ENCODE data around the gene SPECC1L.
A peak's percentile ranks its signal among the peaks of the same experiment; 100 is the strongest.

SPECC1L gene

GRCh38 chr22:24406322-24407277 is 136.0 kb downstream of the SPECC1L start:
- Histone ChIP-seq H3K27ac (ENCODE audit: low read length) (peak overlapping the region; percentile 28), H3K36me3 (ENCODE audit: insufficient read depth, low read depth, low read length) (peaks cover 33% of the 10 kb centered on the region), H3K4me1 (ENCODE audit: insufficient read depth, low read length) (peaks cover 8% of the 10 kb centered on the region; the same call in 1 of the 2 replicates)

DNA sequence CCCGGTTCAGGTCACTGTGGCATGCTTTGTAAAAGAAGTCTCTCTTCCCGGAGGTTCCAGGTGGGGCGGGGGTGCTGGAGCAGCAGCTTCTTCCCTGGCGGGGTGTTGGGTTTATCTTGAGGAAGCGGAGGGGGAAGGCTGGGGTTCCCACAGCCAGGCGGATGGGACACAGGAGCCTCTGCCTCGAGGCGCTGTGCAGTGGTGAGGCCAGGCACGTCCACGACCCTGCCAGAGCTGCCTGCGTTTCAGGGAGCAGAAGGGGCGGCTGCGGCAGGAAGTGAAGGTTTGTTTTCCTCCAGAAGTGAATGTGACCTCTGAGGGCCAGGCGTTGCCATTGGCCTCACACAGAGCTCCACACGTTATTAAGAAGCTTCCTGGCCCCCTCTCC is 136.6 kb downstream of the SPECC1L start:
- Histone ChIP-seq H3K9ac (ENCODE audit: low read depth, low read length) (no peak overlapping the region), H3K4me1 (ENCODE audit: insufficient read depth, low read length) (peaks cover 8% of the 10 kb centered on the region; the same call in 1 of the 2 replicates), H3K27ac (ENCODE audit: low read length) (peak overlapping the region; percentile 28), H3K36me3 (ENCODE audit: insufficient read depth, low read depth, low read length) (peaks cover 32% of the 10 kb centered on the region), H3K4me3 (ENCODE audit: low read length) (no peak overlapping the region), H3K27me3 (ENCODE audit: insufficient read depth, low read length) (no peaks in the 10 kb centered on the region), H3K9me3 (ENCODE audit: insufficient read depth, low read depth, low read length) (no peaks in the 10 kb centered on the region)

More at GRCh38 chr22:24406322-24407277, 136.0 kb downstream of the SPECC1L start:
- H3K27me3 ChIP-seq (ENCODE audit: insufficient read depth, low read length): no peaks in the 10 kb centered on the region
- H3K9me3 ChIP-seq (ENCODE audit: insufficient read depth, low read depth, low read length): no peaks in the 10 kb centered on the region
- no peak overlapping the region for H3K9ac ChIP-seq (ENCODE audit: low read depth, low read length)
- no peak overlapping the region for H3K4me3 ChIP-seq (ENCODE audit: low read length)

DNA sequence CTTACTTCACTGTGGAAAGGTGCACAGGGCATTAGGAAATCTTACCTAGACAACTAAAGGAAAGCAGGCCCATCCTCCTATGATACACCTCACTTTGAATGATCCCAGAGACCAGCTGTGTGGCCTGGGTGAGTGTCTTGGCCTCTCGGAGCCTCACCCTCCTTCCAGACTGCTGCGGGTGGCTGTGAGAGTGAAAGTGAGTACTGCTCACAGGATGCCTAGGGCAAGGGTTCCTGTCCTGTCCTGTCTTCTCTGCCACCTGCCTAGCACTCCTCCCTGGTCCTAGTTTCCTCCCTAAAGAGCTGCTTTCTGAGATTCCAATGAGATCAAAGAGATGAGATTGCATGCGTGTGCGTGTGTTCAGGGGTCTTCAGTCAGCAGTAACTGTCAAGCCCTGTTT is 137.3 kb downstream of the SPECC1L start:
- Histone ChIP-seq H3K36me3 (ENCODE audit: insufficient read depth, low read depth, low read length) (peaks cover 31% of the 10 kb centered on the region), H3K27ac (ENCODE audit: low read length) (no peak overlapping the region), H3K9me3 (ENCODE audit: insufficient read depth, low read depth, low read length) (no peaks in the 10 kb centered on the region), H3K9ac (ENCODE audit: low read depth, low read length) (no peak overlapping the region), H3K27me3 (ENCODE audit: insufficient read depth, low read length) (no peaks in the 10 kb centered on the region), H3K4me1 (ENCODE audit: insufficient read depth, low read length) (peaks cover 8% of the 10 kb centered on the region; the same call in 1 of the 2 replicates), H3K4me3 (ENCODE audit: low read length) (no peak overlapping the region)

DNA sequence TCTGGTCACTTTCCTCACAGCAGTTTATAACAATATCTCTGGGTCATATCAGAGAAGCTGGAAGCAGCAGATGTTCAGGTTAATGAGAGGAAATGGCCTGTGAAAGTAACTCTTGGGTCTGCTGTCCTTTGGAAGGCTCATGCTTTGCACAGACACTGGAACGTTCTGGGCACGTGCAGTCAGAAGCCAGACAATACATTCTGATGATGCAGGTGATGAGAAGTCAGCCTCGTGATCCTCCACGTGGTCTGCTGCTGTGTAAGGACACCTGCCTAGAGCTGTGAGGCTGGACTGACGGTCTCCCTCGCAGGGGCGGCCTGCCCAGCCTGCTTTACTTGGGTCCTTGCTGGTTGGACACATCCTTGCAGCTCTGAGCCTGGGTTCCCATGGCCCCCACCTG is 138.0 kb downstream of the SPECC1L start:
- Histone ChIP-seq H3K9me3 (ENCODE audit: insufficient read depth, low read depth, low read length) (no peaks in the 10 kb centered on the region), H3K4me1 (ENCODE audit: insufficient read depth, low read length) (peaks cover 8% of the 10 kb centered on the region; the same call in 1 of the 2 replicates), H3K9ac (ENCODE audit: low read depth, low read length) (no peak overlapping the region), H3K36me3 (ENCODE audit: insufficient read depth, low read depth, low read length) (peaks cover 27% of the 10 kb centered on the region), H3K4me3 (ENCODE audit: low read length) (no peak overlapping the region), H3K27me3 (ENCODE audit: insufficient read depth, low read length) (no peaks in the 10 kb centered on the region), H3K27ac (ENCODE audit: low read length) (no peak overlapping the region)

DNA sequence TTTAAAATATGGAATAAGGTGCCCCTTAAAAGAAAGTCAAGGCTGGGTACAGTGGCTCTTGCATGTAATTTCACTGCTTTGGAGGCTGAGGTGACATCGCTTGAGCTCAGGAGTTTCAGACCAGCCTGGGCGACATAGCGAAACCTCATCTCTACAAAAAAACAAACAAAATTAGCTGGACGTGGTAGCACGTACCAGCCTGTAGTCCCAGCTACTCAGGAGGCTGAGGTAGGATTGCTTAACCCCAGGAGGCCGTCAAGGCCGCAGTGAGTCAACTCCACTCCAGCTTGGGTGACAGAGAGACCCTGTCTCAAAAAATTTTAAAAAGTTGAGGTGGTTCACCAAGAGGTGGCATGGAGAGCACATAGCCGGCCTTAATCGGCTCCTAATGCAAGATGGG is 139.1 kb downstream of the SPECC1L start:
- H3K4me3 ChIP-seq (ENCODE audit: low read length): no peak overlapping the region
- H3K36me3 ChIP-seq (ENCODE audit: insufficient read depth, low read depth, low read length): peaks cover 23% of the 10 kb centered on the region
- no peaks in the 10 kb centered on the region for H3K27me3 ChIP-seq (ENCODE audit: insufficient read depth, low read length)
- no peak overlapping the region for H3K27ac ChIP-seq (ENCODE audit: low read length)
- no peaks in the 10 kb centered on the region for H3K9me3 ChIP-seq (ENCODE audit: insufficient read depth, low read depth, low read length)
- H3K4me1 ChIP-seq (ENCODE audit: insufficient read depth, low read length): peaks cover 8% of the 10 kb centered on the region; the same call in 1 of the 2 replicates
- no peak overlapping the region for H3K9ac ChIP-seq (ENCODE audit: low read depth, low read length)

DNA sequence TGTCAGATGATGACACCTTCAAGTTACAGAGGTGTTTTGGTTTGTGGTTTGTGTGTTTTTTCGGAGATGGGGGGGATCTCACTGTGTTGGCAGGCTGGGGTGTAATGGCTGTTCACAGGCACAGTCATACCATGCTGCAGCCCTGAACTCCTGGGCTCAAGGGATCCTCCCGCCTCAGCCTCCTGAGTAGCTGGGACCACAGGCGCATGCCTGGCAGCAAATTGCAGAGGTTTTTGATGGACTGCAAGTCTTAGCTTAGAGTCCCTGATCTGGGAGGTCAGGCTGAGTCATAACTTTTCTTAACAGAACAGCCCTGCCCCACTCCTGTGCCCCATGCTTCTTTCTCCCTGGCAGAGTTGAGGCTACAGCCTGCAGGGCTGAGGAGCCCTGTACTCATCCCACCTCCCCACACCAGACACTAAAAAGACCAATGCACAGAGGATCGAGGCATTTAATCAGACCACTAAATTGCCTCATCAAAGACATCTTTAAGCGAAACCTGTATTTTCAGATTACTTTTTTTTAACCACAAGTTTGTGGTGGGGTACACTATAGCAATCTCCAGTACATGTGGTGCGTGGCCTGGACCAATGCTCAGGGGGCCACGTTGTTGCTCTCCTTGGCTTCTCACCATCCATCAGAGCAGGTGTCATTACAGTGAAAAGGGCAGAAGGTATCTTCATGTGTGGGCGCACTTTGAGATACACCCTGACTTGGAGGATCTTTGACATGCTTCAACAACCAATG is 139.7 kb downstream of the SPECC1L start:
- Histone ChIP-seq H3K4me3 (ENCODE audit: low read length) (no peak overlapping the region), H3K9ac (ENCODE audit: low read depth, low read length) (no peak overlapping the region), H3K27me3 (ENCODE audit: insufficient read depth, low read length) (no peaks in the 10 kb centered on the region), H3K9me3 (ENCODE audit: insufficient read depth, low read depth, low read length) (no peaks in the 10 kb centered on the region), H3K36me3 (ENCODE audit: insufficient read depth, low read depth, low read length) (peaks cover 25% of the 10 kb centered on the region), H3K4me1 (ENCODE audit: insufficient read depth, low read length) (peaks cover 8% of the 10 kb centered on the region; the same call in 1 of the 2 replicates), H3K27ac (ENCODE audit: low read length) (no peak overlapping the region)

DNA sequence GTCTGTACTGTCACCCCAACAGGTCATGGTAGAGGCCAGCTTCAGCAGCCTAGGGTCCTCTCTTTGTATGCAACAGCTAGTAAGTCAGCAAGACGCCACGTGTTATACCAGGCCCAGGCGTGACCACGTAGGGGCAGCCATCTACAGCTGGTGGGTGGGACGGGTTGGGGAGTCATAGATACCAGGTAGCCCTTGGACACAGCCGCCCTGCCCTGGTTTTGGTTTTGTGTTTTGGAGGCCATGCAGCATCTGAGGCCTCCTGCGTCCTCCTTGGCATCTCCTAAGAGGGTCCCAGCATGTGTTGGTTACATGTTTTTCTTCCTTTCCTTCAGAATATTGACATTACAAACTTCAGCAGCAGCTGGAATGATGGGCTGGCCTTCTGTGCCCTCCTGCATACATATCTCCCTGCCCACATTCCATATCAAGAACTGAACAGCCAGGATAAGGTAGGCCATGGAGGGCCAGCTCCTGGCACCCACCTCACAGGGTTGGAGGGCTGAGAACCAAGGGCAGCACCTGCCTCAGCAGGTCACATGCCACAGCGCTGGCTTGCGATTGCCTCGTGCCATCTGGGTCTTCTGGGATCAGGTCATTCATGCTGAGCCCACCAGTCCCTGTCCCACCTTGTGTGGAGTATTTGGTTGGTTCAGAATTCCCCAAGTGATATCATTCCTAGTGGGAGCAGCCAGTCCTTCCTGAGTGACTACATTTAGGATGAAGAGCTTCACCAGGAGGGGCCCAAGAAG is 140.8 kb downstream of the SPECC1L start:
- Histone ChIP-seq H3K9ac (ENCODE audit: low read depth, low read length) (no peak overlapping the region), H3K36me3 (ENCODE audit: insufficient read depth, low read depth, low read length) (peaks cover 37% of the 10 kb centered on the region), H3K4me3 (ENCODE audit: low read length) (no peak overlapping the region), H3K27me3 (ENCODE audit: insufficient read depth, low read length) (no peaks in the 10 kb centered on the region), H3K9me3 (ENCODE audit: insufficient read depth, low read depth, low read length) (no peaks in the 10 kb centered on the region), H3K4me1 (ENCODE audit: insufficient read depth, low read length) (peaks cover 3% of the 10 kb centered on the region; the same call in 1 of the 2 replicates), H3K27ac (ENCODE audit: low read length) (no peak overlapping the region)

DNA sequence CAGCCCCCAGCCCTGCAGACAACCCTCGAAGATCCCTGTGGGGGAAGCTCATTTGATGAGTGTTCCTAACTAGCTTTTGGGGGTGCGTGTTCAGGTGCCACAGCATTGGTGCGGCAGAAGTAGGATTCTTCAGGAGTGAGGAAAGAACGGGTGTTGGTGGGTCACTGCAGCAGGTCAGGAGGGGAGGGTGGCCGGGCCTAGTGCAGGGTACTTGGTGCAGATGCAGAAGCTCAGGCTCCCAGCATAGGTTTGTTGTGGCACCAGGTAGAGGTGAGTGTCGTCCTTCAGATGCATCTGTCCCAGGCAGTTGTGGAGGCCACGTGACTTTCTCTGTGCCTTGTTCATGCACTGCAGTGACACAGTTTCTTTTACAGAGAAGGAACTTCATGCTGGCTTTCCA is 141.6 kb downstream of the SPECC1L start:
- Histone ChIP-seq H3K9ac (ENCODE audit: low read depth, low read length) (no peak overlapping the region), H3K4me1 (ENCODE audit: insufficient read depth, low read length) (no peaks in the 10 kb centered on the region; the same call in 1 of the 2 replicates), H3K9me3 (ENCODE audit: insufficient read depth, low read depth, low read length) (no peaks in the 10 kb centered on the region), H3K27ac (ENCODE audit: low read length) (no peak overlapping the region), H3K27me3 (ENCODE audit: insufficient read depth, low read length) (no peaks in the 10 kb centered on the region), H3K36me3 (ENCODE audit: insufficient read depth, low read depth, low read length) (peaks cover 38% of the 10 kb centered on the region), H3K4me3 (ENCODE audit: low read length) (no peak overlapping the region)

DNA sequence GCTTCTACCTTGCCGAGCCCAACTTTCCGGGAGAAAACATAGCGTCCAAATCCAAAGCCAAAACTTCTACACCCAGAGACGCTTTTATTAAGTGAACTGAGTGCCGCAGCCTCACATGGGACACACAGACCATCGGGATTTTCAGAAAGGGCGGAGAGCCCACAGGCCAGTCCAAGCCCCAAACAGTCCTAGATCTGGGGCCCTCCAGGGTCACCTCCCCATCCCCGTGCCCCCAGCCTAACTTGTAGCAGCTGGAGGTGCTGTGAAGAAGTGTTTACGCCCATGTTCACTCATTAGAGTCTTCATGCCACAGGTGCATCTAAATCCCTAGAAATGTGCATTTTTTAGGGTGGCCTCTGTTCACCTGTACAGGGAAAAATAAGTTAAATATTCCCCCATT is 142.6 kb downstream of the SPECC1L start:
- H3K9me3 ChIP-seq (ENCODE audit: insufficient read depth, low read depth, low read length): no peaks in the 10 kb centered on the region
- peaks cover 37% of the 10 kb centered on the region for H3K36me3 ChIP-seq (ENCODE audit: insufficient read depth, low read depth, low read length)
- H3K4me1 ChIP-seq (ENCODE audit: insufficient read depth, low read length): no peaks in the 10 kb centered on the region
- no peak overlapping the region for H3K4me3 ChIP-seq (ENCODE audit: low read length)
- H3K27me3 ChIP-seq (ENCODE audit: insufficient read depth, low read length): no peaks in the 10 kb centered on the region
- no peak overlapping the region for H3K9ac ChIP-seq (ENCODE audit: low read depth, low read length)
- H3K27ac ChIP-seq (ENCODE audit: low read length): no peak overlapping the region

DNA sequence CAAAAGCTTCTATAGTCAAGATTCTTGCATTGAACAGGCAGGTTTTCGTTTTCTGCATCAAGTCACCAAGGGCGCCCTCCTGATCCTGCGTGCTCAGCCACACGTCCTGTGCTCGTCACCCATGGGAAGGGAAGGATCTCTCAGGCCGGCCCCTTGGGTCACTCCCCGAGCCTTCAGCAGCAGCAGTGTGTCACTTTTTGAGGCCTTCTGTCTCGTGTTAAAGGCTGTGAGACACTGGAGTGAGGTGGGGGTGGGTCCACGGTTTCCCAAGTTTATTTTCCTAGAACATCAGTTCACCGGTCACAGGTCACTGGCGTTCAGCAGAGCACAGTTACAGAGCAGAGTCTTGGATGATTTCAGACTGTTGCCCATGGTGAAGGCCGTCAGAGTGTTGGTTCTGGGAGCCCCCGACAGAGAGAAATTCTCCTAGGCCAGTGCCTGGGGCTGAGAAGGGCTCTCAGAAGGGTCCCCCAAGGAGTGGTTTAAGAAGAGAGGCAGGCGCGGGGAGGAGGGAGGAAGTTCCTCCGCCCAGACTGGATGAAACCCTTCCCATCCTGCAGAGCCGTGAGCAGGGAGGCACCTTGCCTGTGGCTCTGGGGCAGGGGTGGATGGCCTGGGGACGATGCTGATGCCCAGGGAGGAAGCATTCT is 143.2 kb downstream of the SPECC1L start:
- no peak overlapping the region for H3K27ac ChIP-seq (ENCODE audit: low read length)
- H3K36me3 ChIP-seq (ENCODE audit: insufficient read depth, low read depth, low read length): peaks cover 35% of the 10 kb centered on the region
- no peak overlapping the region for H3K9ac ChIP-seq (ENCODE audit: low read depth, low read length)
- H3K9me3 ChIP-seq (ENCODE audit: insufficient read depth, low read depth, low read length): no peaks in the 10 kb centered on the region
- H3K27me3 ChIP-seq (ENCODE audit: insufficient read depth, low read length): no peaks in the 10 kb centered on the region
- no peak overlapping the region for H3K4me3 ChIP-seq (ENCODE audit: low read length)
- H3K4me1 ChIP-seq (ENCODE audit: insufficient read depth, low read length): no peaks in the 10 kb centered on the region

GRCh38 chr22:24414523-24414922 is 143.9 kb downstream of the SPECC1L start:
- H3K27me3 ChIP-seq (ENCODE audit: insufficient read depth, low read length): no peaks in the 10 kb centered on the region
- H3K27ac ChIP-seq (ENCODE audit: low read length): no peak overlapping the region
- H3K9me3 ChIP-seq (ENCODE audit: insufficient read depth, low read depth, low read length): no peaks in the 10 kb centered on the region
- peaks cover 35% of the 10 kb centered on the region for H3K36me3 ChIP-seq (ENCODE audit: insufficient read depth, low read depth, low read length)
- no peaks in the 10 kb centered on the region; the same call in 1 of the 2 replicates for H3K4me1 ChIP-seq (ENCODE audit: insufficient read depth, low read length)
- no peak overlapping the region for H3K4me3 ChIP-seq (ENCODE audit: low read length)
- H3K9ac ChIP-seq (ENCODE audit: low read depth, low read length): no peak overlapping the region
